ENCODE data around the gene NEURL1B.

DNA sequence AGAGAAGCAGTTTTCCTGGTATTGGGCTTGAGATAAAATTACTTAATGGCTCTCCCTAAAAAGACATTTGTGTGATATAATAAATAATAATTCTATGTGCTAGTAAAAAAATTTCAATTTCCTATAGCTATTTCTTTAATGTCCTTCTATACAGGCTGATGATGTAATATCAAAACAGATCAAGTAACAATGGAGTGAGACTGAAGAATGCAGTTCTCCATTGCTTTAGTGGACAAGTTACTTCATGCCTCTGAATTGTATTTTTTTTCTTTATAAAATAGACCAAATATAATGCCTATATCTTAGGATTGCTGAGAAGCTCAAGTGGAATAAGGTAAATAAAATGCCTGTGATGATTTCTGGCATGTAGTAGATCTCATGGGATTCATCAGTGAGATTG, 35.6 kb upstream of the NEURL1B start:
- TF ChIP-seq, protein P1, sequence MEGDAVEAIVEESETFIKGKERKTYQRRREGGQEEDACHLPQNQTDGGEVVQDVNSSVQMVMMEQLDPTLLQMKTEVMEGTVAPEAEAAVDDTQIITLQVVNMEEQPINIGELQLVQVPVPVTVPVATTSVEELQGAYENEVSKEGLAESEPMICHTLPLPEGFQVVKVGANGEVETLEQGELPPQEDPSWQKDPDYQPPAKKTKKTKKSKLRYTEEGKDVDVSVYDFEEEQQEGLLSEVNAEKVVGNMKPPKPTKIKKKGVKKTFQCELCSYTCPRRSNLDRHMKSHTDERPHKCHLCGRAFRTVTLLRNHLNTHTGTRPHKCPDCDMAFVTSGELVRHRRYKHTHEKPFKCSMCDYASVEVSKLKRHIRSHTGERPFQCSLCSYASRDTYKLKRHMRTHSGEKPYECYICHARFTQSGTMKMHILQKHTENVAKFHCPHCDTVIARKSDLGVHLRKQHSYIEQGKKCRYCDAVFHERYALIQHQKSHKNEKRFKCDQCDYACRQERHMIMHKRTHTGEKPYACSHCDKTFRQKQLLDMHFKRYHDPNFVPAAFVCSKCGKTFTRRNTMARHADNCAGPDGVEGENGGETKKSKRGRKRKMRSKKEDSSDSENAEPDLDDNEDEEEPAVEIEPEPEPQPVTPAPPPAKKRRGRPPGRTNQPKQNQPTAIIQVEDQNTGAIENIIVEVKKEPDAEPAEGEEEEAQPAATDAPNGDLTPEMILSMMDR (conservative IDR thresholded peaks at IDR 0.05), result no peak
- TF ChIP-seq ZFX (IDR thresholded peaks at IDR 0.05), result no peak
